Osteocyte (in vitro differentiated cells): ENCODE results near the gene VMP1. TPM values are rescaled to one million over a fixed set of nuclear protein-coding genes. Genes with fewer than 3 reads are reported as not detected.
A peak's percentile ranks its signal among the peaks of the same experiment; 100 is the strongest.

ENCODE experiments used
- DNase-seq: peaks from one replicate; pipeline ENCODE4 v3.0.0; 2021; ENCODE audit warnings: mixed read lengths; ENCODE audit not compliant: unreplicated experiment; ENCODE audit errors: extremely low spot score
- H3K27ac Mint-ChIP-seq: one replicate; pipeline ENCODE4 v1.8.0; 2021; ENCODE audit warnings: mild to moderate bottlenecking, mixed read lengths; ENCODE audit not compliant: unreplicated experiment
- H3K27me3 Mint-ChIP-seq: one replicate; pipeline ENCODE4 v1.8.0; 2021; ENCODE audit warnings: mixed read lengths; ENCODE audit not compliant: unreplicated experiment
- H3K36me3 Mint-ChIP-seq: one replicate; pipeline ENCODE4 v1.8.0; 2021; ENCODE audit warnings: mixed read lengths; ENCODE audit not compliant: unreplicated experiment
- H3K4me1 Mint-ChIP-seq: one replicate; pipeline ENCODE4 v1.8.0; 2021; ENCODE audit warnings: mixed read lengths; ENCODE audit not compliant: unreplicated experiment
- H3K4me3 Mint-ChIP-seq: one replicate; pipeline ENCODE4 v1.8.0; 2021; ENCODE audit warnings: mild to moderate bottlenecking, moderate library complexity, mixed read lengths; ENCODE audit not compliant: unreplicated experiment
- H3K9me3 Mint-ChIP-seq: one replicate; pipeline ENCODE4 v1.8.0; 2021; ENCODE audit warnings: mixed read lengths; ENCODE audit not compliant: unreplicated experiment
- total RNA-seq: library from RNA; stranded (reverse); gene quantifications from 2 replicates; pipeline ENCODE4 v1.2.1, GENCODE V29; 2021
- TF ChIP-seq, protein P1 (sequence below): fragments of 200-600 bp; sonication (generic); IDR thresholded peaks from 2 replicates; pipeline ENCODE4 v1.5.0; 2021; ENCODE audit warnings: antibody characterized with exemption, mild to moderate bottlenecking, moderate library complexity

Gene VMP1
- total RNA-seq, 1 donor from 2014 or later, result 468 TPM

DNA sequence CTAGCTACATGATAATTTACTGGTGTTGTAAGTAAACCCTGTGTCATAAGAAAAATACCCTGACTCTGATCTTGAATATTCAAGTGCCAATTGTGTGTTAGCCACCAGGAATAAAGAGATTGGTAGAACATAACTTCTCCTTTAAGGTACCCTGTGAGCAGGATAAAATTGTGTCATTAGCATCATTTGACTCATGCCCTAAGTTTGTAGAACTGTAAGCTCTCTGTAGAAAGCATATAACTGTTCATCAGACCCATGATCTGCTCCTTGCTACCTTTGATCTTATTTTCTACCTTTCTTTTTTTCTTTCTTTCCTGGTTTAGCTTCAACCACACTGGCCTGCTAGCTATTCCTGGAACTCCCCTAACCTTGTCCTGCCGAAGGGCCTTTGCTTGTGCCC, 36.1 kb upstream of the VMP1 start:
- Mint-ChIP-seq H3K27ac (no peak overlapping the region), H3K4me1 (peaks cover 27% of the 10 kb centered on the region), H3K36me3 (peaks cover 52% of the 10 kb centered on the region), H3K9me3 (no peaks in the 10 kb centered on the region), H3K27me3 (no peaks in the 10 kb centered on the region), H3K4me3 (no peak overlapping the region)
- no peak for DNase-seq
- TF ChIP-seq, protein P1, sequence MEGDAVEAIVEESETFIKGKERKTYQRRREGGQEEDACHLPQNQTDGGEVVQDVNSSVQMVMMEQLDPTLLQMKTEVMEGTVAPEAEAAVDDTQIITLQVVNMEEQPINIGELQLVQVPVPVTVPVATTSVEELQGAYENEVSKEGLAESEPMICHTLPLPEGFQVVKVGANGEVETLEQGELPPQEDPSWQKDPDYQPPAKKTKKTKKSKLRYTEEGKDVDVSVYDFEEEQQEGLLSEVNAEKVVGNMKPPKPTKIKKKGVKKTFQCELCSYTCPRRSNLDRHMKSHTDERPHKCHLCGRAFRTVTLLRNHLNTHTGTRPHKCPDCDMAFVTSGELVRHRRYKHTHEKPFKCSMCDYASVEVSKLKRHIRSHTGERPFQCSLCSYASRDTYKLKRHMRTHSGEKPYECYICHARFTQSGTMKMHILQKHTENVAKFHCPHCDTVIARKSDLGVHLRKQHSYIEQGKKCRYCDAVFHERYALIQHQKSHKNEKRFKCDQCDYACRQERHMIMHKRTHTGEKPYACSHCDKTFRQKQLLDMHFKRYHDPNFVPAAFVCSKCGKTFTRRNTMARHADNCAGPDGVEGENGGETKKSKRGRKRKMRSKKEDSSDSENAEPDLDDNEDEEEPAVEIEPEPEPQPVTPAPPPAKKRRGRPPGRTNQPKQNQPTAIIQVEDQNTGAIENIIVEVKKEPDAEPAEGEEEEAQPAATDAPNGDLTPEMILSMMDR, result no peak

DNA sequence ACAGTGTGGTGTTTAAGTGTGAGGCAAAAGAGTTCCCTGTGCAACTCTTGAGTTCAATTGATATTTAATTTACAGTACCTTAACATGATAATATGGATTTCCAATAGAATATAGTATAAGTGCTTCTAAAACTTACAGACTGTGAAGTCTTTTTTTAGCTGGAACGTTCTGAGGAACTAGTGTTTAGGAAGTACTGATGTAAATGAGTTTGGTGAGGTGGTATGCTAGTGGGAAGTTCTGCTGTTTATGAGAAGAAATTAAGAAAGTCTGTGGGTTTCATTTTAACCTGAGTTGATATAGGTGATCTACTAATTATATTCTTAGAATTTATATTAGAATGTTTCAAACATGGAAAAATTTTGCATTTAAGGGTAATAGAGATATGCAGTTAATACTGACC, 32.2 kb upstream of the VMP1 start:
- Mint-ChIP-seq H3K27me3 (no peaks in the 10 kb centered on the region), H3K9me3 (no peaks in the 10 kb centered on the region), H3K36me3 (peaks cover 54% of the 10 kb centered on the region), H3K4me1 (peaks cover 3% of the 10 kb centered on the region), H3K4me3 (no peak overlapping the region), H3K27ac (peak overlapping the region; percentile 9)
- TF ChIP-seq, protein P1, result no peak
- no peak for DNase-seq

DNA sequence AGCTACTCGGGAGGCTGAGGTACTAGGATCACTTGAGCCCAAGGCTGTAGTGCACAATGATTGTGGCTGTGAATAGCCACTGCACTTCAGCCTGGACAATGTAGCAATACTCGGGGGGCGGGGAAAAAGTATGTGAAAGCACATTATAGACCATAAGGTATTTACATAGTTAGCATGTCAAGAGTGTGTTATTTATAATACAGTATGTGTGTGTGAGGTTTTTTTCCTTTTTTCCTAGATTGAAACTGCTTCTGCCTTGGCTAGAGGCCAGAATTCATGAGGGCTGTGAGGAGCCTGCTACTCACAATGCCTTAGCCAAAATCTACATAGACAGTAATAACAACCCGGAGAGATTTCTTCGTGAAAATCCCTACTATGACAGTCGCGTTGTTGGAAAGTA, 30.7 kb upstream of the VMP1 start:
- Mint-ChIP-seq H3K4me3 (no peak overlapping the region), H3K27ac (no peak overlapping the region), H3K4me1 (no peaks in the 10 kb centered on the region), H3K9me3 (no peaks in the 10 kb centered on the region), H3K36me3 (peaks cover 62% of the 10 kb centered on the region), H3K27me3 (no peaks in the 10 kb centered on the region)
- DNase-seq, result no peak
- TF ChIP-seq, protein P1, result no peak

DNA sequence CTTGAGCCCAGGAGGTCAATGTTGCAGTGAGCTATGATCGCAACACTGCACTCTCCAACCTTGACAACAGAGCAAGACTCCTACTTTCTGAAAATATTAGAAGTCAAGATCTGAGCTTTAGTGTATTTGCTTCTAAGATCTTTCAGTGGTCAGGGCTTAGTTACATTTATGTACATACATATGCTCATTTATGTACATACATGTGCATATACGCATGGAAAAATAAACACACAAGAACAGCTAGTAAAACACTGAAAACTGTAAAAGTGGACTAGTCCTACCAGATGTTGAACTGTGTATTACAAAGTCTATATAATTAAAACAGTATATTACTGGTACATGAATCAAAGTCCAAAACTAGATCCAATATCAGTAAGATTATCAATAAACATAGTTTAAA, 28.5 kb upstream of the VMP1 start:
- Mint-ChIP-seq H3K9me3 (no peaks in the 10 kb centered on the region), H3K36me3 (peaks cover 72% of the 10 kb centered on the region), H3K4me3 (no peak overlapping the region), H3K27ac (no peak overlapping the region), H3K27me3 (no peaks in the 10 kb centered on the region), H3K4me1 (no peaks in the 10 kb centered on the region)
- no peak for DNase-seq
- TF ChIP-seq, protein P1, result no peak

DNA sequence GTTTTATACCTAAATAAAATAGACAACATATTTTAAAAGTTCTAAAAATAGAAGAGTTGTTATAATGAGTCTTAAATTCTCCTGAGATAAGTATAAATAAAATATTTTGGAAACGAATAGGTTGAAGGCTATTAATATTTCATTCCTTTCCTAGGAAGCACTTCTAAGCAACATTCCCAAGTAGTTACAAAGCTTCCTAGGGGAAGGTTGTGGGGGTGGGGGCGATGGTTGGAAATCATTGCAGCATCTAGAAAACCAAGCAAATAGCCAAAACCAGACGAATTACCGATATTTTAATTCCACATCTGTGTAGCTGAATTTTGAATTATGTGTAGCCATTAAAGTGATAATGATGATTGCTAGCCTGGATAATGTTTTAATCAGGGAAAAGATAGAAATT, 27.1 kb upstream of the VMP1 start:
- no peak overlapping the region for H3K4me3 Mint-ChIP-seq
- H3K9me3 Mint-ChIP-seq, result no peaks in the 10 kb centered on the region
- DNase-seq, result no peak
- H3K27me3 Mint-ChIP-seq, result no peaks in the 10 kb centered on the region
- peaks cover 71% of the 10 kb centered on the region for H3K36me3 Mint-ChIP-seq
- no peak overlapping the region for H3K27ac Mint-ChIP-seq
- TF ChIP-seq, protein P1, result no peak
- H3K4me1 Mint-ChIP-seq, result no peaks in the 10 kb centered on the region
